ENCODE results near the gene RRP15.

Gene RRP15

GRCh38 chr1:218284917-218285635 is at the start of gene RRP15:
Gene RRP15, plus strand, starts transcription at chr1:218285293. Its CDS starts 24 bp downstream, at chr1:218285317.
- DNase-seq, result peak; percentile 91

DNA sequence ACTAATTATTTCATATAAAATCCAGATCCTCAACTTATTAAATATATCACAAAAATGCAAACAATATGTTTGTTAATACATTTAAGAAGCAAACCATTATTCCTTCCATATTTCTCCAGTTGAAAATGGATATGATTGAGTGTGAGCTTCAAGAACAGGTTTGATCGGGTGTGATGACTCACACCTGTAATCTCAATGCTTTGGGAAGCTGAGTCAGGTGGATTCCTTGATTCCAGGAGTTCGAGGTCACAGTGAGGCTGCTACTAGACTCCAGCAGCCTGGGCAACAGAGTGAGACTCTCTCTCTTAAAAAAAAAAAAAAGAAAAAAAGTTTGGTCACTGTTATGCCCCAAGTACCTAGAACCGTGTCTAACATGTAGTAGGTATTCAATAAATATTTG is 42.9 kb upstream of the RRP15 start:
- DNase-seq, result no peak

GRCh38 chr1:218247339-218247738 is 37.8 kb upstream of the RRP15 start:
- DNase-seq, result no peak

GRCh38 chr1:218249338-218250140 is 35.6 kb upstream of the RRP15 start:
- DNase-seq, result no peak

- DNase-seq, result no peak
Observed at GRCh38 chr1:218250492-218250891, 34.6 kb upstream of the RRP15 start.

- DNase-seq, result no peak
Observed at GRCh38 chr1:218254296-218254946, 30.7 kb upstream of the RRP15 start.

DNA sequence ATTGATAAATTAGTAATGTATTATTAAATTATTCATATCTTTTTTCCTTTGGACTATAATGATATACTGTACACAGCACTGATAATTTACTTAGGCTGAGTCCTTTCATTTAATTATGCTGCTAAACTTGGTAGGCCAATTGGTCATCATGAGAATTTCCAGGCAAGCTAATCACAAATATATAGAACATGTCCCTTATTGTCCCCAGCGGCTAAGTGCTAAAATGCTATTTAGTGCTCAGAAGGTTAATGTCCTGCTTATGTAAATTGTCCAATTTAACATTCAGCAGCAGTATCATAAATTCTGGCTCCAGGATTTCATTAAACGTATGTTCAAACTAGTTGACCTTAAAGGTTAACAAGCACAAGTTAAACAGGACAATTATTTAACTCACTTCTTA is 30.0 kb upstream of the RRP15 start:
- DNase-seq, result no peak

- DNase-seq, result no peak
Observed at GRCh38 chr1:218257371-218257770, 27.7 kb upstream of the RRP15 start.

DNA sequence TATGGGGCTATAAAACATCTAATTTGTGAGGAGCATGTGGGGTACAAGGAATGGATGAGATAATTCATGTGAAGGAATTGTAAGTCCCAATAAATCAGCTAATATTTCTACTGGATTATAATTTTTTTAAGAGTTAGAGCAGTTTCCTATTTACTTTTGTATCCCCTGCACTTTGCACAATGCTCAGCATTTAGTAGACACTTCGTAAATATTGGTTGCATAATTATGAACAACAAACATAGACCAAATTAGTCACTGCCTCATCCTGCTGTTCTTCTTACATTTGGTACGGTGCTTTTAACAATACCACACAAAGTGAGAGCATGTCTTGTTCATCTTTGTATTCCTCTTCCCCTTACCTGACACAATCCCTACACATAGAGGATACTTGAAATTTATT is 27.1 kb upstream of the RRP15 start:
- DNase-seq, result no peak

DNA sequence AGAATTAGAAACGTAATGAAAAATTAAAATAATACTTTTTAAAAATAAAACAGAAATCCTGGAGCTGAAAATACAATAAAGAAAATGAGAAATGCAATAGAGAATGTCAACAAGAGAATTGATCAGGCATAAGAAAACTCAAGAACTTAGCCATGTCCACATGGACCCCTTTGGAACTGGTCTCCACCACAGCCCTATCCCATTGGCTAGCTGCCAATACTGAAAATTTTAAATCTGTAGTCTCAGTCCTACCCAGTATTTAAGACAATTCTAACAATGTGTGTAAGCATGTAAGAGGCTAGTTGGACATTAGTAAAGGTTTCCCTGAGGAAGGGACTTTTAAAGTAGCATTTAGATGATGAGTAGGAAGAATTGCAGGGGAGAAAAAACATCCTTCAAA is 25.8 kb upstream of the RRP15 start:
- DNase-seq, result no peak

- DNase-seq, result no peak
Observed at GRCh38 chr1:218259800-218260199, 25.3 kb upstream of the RRP15 start.

DNA sequence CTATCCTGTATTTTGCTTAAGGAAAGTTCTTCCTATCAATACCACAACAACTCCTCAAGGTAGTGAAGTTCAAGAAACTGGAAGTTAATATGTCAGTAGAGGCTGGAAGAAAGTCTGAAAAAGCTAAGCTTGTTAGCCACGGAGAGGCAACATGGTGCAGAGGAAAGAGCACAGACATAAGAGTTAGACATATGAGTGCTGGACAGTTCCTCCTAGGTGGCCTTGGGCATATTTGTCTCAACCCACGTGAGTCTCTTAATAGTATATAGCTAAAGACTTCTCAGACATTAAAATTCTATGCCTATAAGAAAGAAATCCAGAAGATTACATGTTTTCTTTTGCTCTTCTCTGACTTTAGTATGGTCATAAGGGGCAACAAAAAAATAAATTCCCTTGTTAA is 22.8 kb upstream of the RRP15 start:
- no peak for DNase-seq

- DNase-seq, result peak; percentile 29
Observed at GRCh38 chr1:218266356-218266755, 18.7 kb upstream of the RRP15 start.

- DNase-seq, result no peak
Observed at GRCh38 chr1:218272366-218272765, 12.7 kb upstream of the RRP15 start.

DNA sequence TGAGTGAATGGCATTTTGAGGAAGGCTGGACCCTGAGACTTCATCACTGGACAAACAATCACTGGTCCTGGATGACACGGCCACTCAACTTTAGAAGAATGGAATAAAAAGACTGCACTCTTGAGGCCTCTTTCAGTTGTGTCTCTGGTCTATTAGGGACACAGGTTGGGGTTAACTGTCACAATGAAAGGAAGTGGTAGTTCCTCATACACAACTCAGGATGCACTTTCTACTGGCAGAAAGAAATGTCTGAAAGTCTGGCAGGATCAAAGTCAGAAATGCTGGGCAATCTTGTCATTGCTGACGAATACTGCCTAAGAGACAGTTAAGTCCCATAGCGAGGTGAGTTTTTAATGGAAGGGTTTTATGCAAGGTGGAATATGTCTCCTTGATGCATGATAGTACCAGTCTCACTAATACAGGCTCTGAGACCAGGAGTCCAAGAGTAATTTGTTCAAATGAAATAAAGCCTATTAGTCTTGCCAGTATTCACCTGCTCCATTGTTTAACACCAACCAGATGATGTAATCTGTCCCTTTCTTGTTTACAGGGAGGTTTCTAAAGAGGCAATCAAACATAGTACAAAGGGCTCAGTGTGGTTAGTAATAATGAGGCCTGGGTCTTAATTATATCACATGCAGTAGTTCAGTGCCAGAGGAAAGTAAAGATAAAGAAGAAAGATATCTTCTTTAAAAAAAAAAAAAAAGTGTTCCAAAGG is 11.2 kb upstream of the RRP15 start:
- no peak for DNase-seq

DNA sequence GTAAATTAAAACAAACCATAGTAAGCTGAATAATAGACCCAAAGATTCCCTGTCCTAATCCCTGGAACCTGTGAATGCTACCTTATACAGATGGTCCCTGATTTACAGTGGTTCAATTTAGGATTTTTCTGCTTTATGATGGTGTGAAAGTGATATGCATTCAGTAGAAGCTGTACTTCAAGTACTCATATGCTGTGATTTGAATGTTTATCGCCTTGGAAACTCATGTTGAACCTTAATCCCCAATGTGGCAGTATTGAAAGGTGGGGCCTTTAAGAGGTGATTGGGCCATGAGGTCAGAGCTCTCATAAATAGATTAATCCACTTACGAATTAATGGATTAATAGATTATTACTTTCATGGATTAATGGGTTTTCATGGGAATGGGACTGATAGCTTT is 10.6 kb upstream of the RRP15 start:
- no peak for DNase-seq

DNA sequence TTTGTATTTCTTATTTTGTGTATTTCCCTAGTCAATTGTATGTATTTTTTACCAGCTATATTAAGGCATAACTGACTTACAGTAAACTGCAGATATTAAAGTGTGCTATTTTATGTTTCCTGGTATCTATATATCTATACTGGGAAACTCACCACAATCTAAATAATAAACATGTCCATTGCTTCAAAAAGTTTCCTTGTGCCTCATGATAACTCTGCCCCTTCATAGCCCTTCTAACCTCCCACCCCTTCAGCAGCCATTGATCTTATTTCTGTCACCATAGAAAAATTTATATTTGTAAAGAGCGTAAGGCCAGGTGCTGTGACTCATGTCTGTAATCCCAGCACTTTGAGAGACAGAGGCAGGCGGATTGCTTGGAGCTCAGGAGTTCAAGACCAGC is 9.3 kb upstream of the RRP15 start:
- no peak for DNase-seq

DNA sequence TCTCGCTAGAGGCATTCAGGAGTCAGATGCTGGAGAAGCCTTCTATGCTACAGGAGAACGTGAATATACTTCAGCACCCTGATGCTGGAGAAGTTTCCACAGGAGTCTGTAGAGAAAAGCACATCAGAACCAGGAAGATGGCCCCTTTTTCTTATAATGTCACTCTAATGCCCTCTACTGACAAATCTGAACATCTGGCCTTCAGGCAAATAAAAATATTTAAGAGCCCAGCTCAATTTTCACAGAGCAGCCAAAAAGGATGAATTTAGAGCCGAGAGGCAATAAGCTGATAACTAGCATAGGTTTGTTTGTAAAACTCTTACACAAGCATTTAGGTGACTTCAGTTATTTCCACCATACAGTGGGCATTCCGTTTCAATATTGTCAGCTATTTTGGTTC is 3.8 kb upstream of the RRP15 start:
- no peak for DNase-seq

GRCh38 chr1:218284377-218284916 is 646 bp upstream of the RRP15 start:
- DNase-seq, result no peak

DNA sequence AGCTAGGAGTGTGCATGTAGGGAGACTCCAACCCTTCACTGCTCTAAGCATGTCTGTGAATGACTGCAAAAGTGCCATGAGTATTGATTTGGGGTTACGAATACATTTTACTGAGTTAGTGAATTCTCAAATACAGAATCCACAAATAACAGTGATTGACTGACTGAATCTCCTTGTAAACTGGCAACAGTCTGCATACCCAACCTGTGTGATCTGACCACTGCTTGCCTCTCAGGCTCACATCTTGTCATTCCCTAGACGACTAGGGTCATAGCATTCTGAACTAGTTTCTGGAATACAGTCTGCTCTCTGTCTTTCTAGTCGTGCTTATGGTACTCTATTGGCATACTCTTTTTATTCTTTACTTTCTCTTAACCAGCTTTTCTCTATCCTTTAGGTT is 7.4 kb downstream of the RRP15 start:
- no peak for DNase-seq

DNA sequence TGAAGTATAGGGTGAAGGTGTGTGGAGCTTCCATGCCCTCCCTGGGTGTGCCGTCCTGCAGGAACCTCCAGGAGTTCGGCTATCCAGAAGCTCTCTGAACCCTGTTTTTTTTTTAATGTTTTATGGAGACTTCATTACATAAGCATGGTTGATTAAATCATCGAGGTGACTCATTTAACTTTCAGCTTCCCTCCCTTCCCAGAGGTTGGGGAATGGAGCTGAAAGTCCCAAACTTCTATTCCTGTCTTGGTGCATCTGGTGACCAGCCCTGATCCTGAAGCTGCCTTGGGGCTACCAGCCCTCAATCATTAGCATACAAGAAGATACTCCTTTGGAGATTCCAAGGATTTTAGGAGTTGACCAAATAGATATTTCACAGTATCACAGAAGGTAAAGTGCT is 9.5 kb downstream of the RRP15 start:
- peak; percentile 18 for DNase-seq

DNA sequence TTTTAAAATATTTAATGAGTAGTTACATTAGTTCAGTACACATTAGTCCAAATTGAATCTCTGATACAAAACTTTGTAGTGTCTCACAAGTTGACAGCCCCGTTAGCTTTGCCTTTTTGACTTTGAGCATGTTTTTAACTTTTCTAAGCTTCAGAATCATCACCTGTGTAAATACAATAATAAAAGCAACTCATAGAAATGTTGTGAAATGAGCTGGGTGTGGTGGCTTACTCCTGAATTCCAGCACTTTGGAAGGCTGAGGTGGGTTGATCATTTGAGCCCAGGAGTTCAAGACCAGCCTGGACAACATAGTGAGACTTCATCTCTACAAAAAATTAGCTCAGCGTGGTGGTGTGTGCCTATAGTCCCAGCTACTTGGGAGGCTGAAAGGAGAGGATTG is 11.1 kb downstream of the RRP15 start:
- DNase-seq, result no peak

DNA sequence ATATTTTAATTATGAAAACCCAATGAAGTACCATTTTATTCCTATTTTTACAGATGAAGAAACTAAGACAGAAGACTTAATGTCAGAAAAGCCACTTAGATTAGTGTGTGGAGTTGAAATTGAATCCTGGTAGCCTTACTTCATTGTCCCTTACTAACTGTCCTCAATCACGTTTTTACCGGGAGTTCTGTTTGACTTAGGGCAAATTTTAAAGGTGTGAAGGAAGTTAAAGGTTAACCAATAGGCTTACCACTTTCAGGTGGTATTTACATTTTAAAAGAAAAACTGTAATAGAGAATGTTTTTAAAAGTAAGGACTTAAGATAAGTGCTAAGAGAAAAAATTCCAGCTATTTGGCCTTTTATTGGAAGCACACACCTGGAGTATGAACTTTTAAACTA is 12.4 kb downstream of the RRP15 start:
- DNase-seq, result no peak
